HCT116 (cell line): ENCODE results near the gene PODNL1.

Experiments used
- CEBPB ChIP-seq: IDR thresholded peaks from 2 replicates; pipeline ENCODE4 v1.6.1; 2012; ENCODE audit warnings: low read depth
- CTCF ChIP-seq, 3 experiments: fragments of 200-600 bp in 1 of 3; sonication (generic) in 1 of 3; IDR thresholded peaks in 2 of 3; conservative IDR thresholded peaks in 1 of 3; 2 replicates each; pipeline ENCODE4 v1.5.1; 2012 to 2017; ENCODE audit warnings: low read depth in 2 of 3, low read length in 2 of 3, antibody characterized with exemption in 1 of 3, borderline replicate concordance in 1 of 3, control low read depth in 1 of 3, mild to moderate bottlenecking in 1 of 3, mixed read lengths in 1 of 3, mixed run types in 1 of 3, moderate library complexity in 1 of 3; ENCODE audit not compliant: insufficient read depth in 1 of 3
- EGR1 ChIP-seq: IDR thresholded peaks from 2 replicates; pipeline ENCODE4 v1.6.1; 2012; ENCODE audit warnings: low read depth
- FOSL1 ChIP-seq: IDR thresholded peaks from 2 replicates; pipeline ENCODE4 v1.6.1; 2012; ENCODE audit warnings: low read depth
- POLR2A ChIP-seq: IDR thresholded peaks from 2 replicates; pipeline ENCODE4 v1.7.0; 2011; ENCODE audit warnings: borderline replicate concordance; ENCODE audit not compliant: insufficient read depth, insufficient read length; ENCODE audit errors: extremely low read depth
- POLR2AphosphoS5 ChIP-seq: IDR thresholded peaks from 2 replicates; pipeline ENCODE4 v1.6.1; 2011; ENCODE audit warnings: mild to moderate bottlenecking, low read depth, low read length, moderate library complexity
- REST ChIP-seq: IDR thresholded peaks from 2 replicates; pipeline ENCODE4 v1.6.1; 2012; ENCODE audit warnings: low read depth
- SIN3A ChIP-seq: IDR thresholded peaks from 2 replicates; pipeline ENCODE4 v1.6.1; 2012; ENCODE audit warnings: low read depth
- TCF7L2 ChIP-seq: IDR thresholded peaks from 2 replicates; pipeline ENCODE4 v1.7.0; 2011; ENCODE audit warnings: borderline replicate concordance, inconsistent platforms; ENCODE audit not compliant: insufficient read depth, insufficient read length; ENCODE audit errors: extremely low read depth
- YY1 ChIP-seq: IDR thresholded peaks from 2 replicates; pipeline ENCODE4 v1.6.1; 2011; ENCODE audit warnings: low read length, low read depth, moderate library complexity, mild to moderate bottlenecking; ENCODE audit not compliant: insufficient replicate concordance; ENCODE audit errors: extremely low read depth
- ZBTB33 ChIP-seq: IDR thresholded peaks from 2 replicates; pipeline ENCODE4 v1.6.1; 2011; ENCODE audit warnings: mild to moderate bottlenecking, low read length, moderate library complexity; ENCODE audit not compliant: insufficient replicate concordance; ENCODE audit errors: extremely low read depth
- ZFX ChIP-seq: fragments of 450-650 bp; IDR thresholded peaks from 2 replicates; pipeline ENCODE4 v1.6.1; 2017
- ZNF274 ChIP-seq: fragments of 200-500 bp; sonication (Bioruptor generic); IDR thresholded peaks from 2 replicates; pipeline ENCODE4 v1.6.1; 2014; ENCODE audit warnings: mild to moderate bottlenecking, low read depth, low read length, inconsistent platforms

- no peak for TF ChIP-seq CTCF (IDR thresholded peaks at IDR 0.05 in 2 of 3, conservative IDR thresholded peaks at IDR 0.05 in 1 of 3; ENCODE audit: borderline replicate concordance in 1 of 3, insufficient read depth in 1 of 3, low read depth in 2 of 3, low read length in 2 of 3)
- TF ChIP-seq POLR2A: no peak
- no peak for TF ChIP-seq YY1
- TF ChIP-seq ZFX: no peak
- no peak for TF ChIP-seq ZBTB33
- no peak for TF ChIP-seq FOSL1
- no peak for TF ChIP-seq REST
- TF ChIP-seq CEBPB: no peak
- no peak for TF ChIP-seq TCF7L2
- TF ChIP-seq POLR2AphosphoS5: no peak
- no peak for TF ChIP-seq EGR1
- no peak for TF ChIP-seq SIN3A
- TF ChIP-seq ZNF274: no peak
Observed at GRCh38 chr19:13920524-13920923, 17.7 kb downstream of the PODNL1 start.
